GM12878 (cell line): ENCODE measurements around the gene COG7.

ENCODE experiments used
- CBFB ChIP-seq: IDR thresholded peaks from 2 replicates; pipeline ENCODE4 v1.6.1; 2016; ENCODE audit warnings: antibody characterized with exemption, low read depth
- CHD2 ChIP-seq: IDR thresholded peaks from 2 replicates; pipeline ENCODE4 v1.6.1; 2011; ENCODE audit warnings: low read depth, low read length, improper control_type of control experiment, borderline replicate concordance
- EED ChIP-seq: sonication (generic); IDR thresholded peaks from 2 replicates; pipeline ENCODE4 v1.6.1; 2016; ENCODE audit warnings: antibody characterized with exemption, low read depth
- MEF2A ChIP-seq: IDR thresholded peaks from 2 replicates; pipeline ENCODE4 v1.6.1; 2011; ENCODE audit warnings: low read depth, mild to moderate bottlenecking, low read length, moderate library complexity; ENCODE audit not compliant: insufficient read depth
- MYC ChIP-seq: IDR thresholded peaks from 2 replicates; pipeline ENCODE4 v1.6.1; 2011; ENCODE audit warnings: mild to moderate bottlenecking, low read length, moderate library complexity, inconsistent platforms; ENCODE audit not compliant: insufficient read depth, insufficient replicate concordance, insufficient read length, severe bottlenecking
- POLR2AphosphoS5 ChIP-seq: IDR thresholded peaks from 2 replicates; pipeline ENCODE4 v1.6.1; 2011; ENCODE audit warnings: mild to moderate bottlenecking, low read length, inconsistent platforms
- RAD21 ChIP-seq: IDR thresholded peaks from 2 replicates; pipeline ENCODE4 v1.6.1; 2011; ENCODE audit warnings: mild to moderate bottlenecking, low read depth, low read length, moderate library complexity; ENCODE audit not compliant: insufficient read depth
- SMC3 ChIP-seq: IDR thresholded peaks from 2 replicates; pipeline ENCODE4 v1.6.1; 2011; ENCODE audit warnings: low read length, improper control_type of control experiment, borderline replicate concordance
- TAF1 ChIP-seq: IDR thresholded peaks from 2 replicates; pipeline ENCODE4 v1.6.1; 2011; ENCODE audit warnings: mild to moderate bottlenecking, low read depth, low read length, borderline replicate concordance
- TF ChIP-seq, protein P1 (sequence below), 3 experiments: IDR thresholded peaks in 2 of 3; conservative IDR thresholded peaks in 1 of 3; 2 replicates each; pipeline ENCODE4 v1.5.1; 2011; ENCODE audit warnings: low read depth in 3 of 3, low read length in 3 of 3, mild to moderate bottlenecking in 3 of 3, control low read depth in 2 of 3, moderate library complexity in 2 of 3, inconsistent platforms in 1 of 3, mixed read lengths in 1 of 3; ENCODE audit not compliant: control insufficient read depth in 2 of 3, insufficient read depth in 1 of 3; ENCODE audit errors: extremely low read depth in 1 of 3
- TF ChIP-seq, protein P2 (sequence below): fragments of 450-650 bp; formaldehyde crosslinking; IDR thresholded peaks from 2 replicates; pipeline ENCODE4 v1.4.0; 2022; ENCODE audit warnings: mild to moderate bottlenecking, moderate library complexity
- TF ChIP-seq, protein P3 (sequence below): fragments of 150-350 bp; IDR thresholded peaks from 2 replicates; pipeline ENCODE4 v1.6.1; 2016; ENCODE audit warnings: low read depth, low read length
- TF ChIP-seq, protein P4 (sequence below): IDR thresholded peaks from 2 replicates; pipeline ENCODE4 v1.6.1; 2011; ENCODE audit warnings: mild to moderate bottlenecking, low read depth, low read length, moderate library complexity; ENCODE audit not compliant: insufficient replicate concordance

DNA sequence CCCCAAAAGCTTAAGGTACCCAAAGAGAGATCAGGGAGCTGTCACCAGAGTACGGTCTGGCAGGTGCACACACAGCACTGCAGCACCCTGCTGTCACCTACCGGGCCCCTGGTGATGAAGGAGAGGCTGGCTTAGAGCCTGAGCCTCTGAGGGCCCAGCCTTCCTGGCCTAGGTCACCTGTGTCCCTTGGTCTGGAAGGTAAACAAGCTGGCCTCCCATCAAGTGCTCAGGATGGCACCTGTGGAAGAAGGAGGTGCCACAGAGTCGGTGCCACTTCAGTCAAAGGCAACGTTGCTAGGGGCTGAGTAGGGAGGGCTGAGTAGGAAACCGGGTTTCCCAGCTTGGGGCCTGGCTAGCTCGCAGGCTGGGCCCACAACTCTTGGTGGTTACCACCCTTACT is 70.7 kb downstream of the COG7 start:
- TF ChIP-seq RAD21 = no peak
- no peak for TF ChIP-seq MEF2A
- no peak for TF ChIP-seq MYC
- TF ChIP-seq POLR2AphosphoS5 = no peak
- TF ChIP-seq, protein P1, sequence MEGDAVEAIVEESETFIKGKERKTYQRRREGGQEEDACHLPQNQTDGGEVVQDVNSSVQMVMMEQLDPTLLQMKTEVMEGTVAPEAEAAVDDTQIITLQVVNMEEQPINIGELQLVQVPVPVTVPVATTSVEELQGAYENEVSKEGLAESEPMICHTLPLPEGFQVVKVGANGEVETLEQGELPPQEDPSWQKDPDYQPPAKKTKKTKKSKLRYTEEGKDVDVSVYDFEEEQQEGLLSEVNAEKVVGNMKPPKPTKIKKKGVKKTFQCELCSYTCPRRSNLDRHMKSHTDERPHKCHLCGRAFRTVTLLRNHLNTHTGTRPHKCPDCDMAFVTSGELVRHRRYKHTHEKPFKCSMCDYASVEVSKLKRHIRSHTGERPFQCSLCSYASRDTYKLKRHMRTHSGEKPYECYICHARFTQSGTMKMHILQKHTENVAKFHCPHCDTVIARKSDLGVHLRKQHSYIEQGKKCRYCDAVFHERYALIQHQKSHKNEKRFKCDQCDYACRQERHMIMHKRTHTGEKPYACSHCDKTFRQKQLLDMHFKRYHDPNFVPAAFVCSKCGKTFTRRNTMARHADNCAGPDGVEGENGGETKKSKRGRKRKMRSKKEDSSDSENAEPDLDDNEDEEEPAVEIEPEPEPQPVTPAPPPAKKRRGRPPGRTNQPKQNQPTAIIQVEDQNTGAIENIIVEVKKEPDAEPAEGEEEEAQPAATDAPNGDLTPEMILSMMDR (IDR thresholded peaks at IDR 0.05 in 2 of 3, conservative IDR thresholded peaks at IDR 0.05 in 1 of 3; ENCODE audit: control insufficient read depth in 2 of 3, extremely low read depth in 1 of 3, insufficient read depth in 1 of 3, low read depth in 3 of 3, low read length in 3 of 3) = no peak
- TF ChIP-seq, protein P2, sequence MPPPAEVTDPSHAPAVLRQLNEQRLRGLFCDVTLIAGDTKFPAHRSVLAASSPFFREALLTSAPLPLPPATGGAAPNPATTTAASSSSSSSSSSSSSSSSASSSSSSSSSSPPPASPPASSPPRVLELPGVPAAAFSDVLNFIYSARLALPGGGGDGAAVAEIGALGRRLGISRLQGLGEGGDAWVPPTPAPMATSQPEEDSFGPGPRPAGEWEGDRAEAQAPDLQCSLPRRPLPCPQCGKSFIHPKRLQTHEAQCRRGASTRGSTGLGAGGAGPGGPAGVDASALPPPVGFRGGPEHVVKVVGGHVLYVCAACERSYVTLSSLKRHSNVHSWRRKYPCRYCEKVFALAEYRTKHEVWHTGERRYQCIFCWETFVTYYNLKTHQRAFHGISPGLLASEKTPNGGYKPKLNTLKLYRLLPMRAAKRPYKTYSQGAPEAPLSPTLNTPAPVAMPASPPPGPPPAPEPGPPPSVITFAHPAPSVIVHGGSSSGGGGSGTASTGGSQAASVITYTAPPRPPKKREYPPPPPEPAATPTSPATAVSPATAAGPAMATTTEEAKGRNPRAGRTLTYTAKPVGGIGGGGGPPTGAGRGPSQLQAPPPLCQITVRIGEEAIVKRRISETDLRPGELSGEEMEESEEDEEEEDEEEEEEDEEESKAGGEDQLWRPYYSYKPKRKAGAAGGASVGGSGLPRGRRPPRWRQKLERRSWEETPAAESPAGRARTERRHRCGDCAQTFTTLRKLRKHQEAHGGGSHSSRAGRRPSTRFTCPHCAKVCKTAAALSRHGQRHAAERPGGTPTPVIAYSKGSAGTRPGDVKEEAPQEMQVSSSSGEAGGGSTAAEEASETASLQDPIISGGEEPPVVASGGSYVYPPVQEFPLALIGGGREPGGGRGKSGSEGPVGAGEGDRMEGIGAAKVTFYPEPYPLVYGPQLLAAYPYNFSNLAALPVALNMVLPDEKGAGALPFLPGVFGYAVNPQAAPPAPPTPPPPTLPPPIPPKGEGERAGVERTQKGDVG (CRISPR knock-in tag) = no peak
- TF ChIP-seq, protein P3, sequence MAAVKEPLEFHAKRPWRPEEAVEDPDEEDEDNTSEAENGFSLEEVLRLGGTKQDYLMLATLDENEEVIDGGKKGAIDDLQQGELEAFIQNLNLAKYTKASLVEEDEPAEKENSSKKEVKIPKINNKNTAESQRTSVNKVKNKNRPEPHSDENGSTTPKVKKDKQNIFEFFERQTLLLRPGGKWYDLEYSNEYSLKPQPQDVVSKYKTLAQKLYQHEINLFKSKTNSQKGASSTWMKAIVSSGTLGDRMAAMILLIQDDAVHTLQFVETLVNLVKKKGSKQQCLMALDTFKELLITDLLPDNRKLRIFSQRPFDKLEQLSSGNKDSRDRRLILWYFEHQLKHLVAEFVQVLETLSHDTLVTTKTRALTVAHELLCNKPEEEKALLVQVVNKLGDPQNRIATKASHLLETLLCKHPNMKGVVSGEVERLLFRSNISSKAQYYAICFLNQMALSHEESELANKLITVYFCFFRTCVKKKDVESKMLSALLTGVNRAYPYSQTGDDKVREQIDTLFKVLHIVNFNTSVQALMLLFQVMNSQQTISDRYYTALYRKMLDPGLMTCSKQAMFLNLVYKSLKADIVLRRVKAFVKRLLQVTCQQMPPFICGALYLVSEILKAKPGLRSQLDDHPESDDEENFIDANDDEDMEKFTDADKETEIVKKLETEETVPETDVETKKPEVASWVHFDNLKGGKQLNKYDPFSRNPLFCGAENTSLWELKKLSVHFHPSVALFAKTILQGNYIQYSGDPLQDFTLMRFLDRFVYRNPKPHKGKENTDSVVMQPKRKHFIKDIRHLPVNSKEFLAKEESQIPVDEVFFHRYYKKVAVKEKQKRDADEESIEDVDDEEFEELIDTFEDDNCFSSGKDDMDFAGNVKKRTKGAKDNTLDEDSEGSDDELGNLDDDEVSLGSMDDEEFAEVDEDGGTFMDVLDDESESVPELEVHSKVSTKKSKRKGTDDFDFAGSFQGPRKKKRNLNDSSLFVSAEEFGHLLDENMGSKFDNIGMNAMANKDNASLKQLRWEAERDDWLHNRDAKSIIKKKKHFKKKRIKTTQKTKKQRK = no peak
- no peak for TF ChIP-seq CBFB
- no peak for TF ChIP-seq TAF1
- TF ChIP-seq, protein P4, sequence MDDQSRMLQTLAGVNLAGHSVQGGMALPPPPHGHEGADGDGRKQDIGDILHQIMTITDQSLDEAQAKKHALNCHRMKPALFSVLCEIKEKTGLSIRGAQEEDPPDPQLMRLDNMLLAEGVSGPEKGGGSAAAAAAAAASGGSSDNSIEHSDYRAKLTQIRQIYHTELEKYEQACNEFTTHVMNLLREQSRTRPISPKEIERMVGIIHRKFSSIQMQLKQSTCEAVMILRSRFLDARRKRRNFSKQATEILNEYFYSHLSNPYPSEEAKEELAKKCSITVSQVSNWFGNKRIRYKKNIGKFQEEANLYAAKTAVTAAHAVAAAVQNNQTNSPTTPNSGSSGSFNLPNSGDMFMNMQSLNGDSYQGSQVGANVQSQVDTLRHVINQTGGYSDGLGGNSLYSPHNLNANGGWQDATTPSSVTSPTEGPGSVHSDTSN = no peak
- no peak for TF ChIP-seq CHD2
- no peak for TF ChIP-seq SMC3
- TF ChIP-seq EED = no peak
